Measurements from ENCODE around the gene RNF157.

RNF157 gene

DNA sequence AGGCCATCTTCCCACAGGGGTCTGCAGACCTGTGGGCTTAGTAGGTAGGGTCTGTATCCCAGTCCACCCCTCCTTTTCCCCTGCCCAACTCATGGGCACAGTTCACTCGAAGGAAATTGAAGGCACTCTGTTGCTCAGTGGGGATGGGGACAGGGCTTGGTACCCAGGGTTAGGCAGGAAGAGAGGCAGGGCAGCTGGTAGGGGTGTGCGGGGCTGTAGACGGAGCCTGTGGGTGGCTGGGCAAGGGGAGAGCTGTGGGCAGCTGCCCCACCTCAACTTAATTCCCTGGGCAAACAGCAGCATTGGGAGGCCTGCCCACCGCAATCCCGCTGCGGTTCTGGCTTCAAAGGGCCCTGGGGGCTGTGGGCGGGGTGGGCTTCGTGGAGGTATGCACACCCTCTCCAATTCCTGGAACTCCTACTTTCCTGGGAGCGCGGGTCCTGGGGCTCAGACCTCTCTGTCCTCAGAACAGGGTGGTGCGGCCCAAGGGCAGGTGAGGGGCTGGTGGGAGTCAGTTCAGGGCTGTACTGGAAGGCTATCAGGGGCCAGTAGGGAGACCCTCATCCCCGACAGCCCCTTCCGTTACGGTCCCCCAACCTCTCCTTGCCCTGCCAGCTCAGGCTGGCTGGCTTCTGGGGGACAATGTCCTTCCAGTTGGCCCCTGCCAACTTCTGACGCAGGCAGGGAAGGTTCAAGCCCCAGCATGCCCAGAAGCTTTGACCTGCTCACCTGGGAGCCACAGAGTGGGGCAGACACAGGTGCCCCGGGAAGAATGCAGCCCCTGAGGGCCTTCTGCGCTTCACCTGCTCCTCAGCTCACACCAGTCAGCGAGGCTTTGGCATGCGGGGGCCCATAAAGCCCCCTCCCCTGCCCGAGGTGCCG is 108.4 kb downstream of the RNF157 start:
- no peak for DNase-seq

DNA sequence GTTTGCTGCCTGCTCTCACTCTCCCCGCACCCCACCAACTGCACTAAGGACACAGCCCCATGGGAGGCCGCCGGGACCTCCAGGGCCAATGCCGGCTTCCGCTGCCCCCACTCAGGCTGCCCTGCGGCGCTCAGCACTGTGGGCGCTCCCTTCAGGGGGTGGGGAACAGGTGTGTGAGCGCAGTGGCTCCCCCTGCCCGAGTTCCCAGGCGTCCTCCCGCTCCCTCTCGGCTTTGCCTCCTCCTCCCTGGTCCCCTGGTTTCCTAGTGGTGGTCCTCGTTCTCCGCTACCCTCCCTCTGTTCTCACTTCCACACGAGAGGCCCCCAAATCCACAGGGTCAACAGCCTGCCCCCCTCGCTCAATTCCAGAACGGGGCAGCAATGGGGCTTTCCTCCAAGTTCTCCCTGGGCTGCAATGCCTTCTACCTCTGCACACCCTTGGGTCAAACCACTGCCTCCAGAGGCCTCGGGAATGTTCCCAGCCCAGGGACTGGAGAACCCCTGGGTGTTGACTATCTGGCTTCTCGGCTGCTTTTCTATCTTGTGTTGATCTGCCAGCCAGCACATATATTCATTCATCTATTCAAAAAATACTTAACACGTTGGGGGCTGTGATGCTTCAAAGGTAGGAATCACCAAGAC is 109.1 kb downstream of the RNF157 start:
- no peak for DNase-seq

DNA sequence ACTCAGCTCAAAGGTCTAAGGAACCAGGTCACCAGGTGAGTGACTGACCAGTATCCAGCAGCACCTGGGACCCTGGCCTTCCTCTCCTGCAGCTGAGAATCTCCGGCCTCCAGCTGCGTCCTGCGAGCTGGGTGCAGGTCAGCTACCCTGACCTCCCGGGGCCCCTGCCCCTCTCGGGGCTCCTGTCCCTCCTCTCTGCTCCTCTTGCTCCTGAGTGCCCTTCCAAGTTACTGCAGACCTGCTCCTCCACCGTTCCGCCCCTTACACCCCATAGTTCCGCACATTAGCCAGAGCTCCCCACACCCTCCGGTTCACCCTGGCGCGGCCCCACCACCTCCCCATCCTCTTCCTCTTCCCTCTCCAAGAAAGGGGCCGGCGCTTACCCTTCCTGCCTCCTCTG is 109.8 kb downstream of the RNF157 start:
- DNase-seq, result no peak

DNA sequence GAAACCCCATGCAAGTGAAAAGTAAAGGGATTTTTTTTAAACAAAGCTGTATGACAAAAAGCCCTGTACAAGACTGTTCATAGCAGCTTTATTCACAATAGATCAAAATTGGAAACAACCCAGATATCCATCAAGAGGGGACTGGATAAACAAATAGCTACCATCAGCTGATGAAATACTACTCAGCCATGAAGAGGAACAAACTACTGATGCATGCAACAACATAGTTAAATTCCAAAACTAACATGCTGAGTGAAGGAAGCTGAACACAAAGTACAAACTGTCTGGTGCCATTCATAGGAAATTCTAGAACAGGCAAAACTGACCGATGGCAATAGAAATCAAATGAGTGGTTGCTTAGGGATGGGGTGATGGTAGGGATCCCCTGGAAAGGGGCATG is 114.4 kb downstream of the RNF157 start:
- DNase-seq, result no peak

DNA sequence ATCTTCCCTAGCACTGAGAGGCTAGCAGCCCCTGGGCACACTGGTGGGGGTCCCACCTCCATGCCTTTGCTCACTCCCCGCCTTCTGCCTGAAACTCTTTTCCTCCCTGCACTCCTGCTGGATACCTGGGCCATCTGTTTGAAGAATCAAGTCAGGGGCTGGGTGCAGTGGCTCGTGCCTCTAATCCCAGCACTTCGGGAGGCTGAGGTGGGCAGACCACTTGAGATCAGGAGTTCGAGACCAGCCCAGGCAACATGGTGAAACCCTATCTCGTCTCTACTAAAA is 115.0 kb downstream of the RNF157 start:
- no peak for DNase-seq

DNA sequence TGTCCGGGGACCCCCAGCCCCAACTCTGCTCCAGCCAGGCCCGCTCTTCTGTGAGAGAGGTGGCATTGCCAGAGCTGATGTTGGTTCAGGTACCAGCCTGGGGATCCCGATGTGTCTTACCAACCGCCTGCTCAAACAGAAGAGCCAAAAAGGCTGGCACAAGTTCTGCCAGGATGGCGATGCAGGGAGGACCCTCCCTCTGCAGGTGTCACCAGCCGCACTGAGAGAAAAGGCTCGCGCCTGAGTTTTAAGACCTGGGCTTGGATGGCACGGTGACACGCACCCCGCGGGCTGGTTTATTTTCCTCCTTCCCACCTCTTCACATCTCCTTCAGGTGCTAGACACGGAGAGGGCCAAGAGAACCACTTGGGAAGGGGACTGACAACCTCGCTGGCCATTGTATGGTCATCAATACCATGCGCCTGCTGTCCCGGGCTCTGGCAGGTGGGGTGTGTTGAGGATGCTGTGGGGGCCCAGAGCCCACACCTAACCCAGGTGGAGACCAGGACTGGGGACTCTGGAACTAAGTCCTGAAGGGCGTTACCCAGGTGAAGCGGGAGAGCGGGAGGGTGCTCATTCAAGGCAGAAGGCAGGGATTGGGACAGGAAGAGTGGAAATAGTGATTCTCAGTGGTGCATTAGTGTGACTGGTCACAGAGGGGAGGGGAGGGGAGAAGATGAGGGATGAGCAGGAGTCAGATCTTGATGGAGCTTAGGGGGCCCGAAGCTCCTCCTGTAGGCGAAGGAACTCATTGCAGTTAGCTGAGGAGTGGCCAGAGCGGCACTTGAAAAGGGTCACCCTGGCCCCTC is 115.5 kb downstream of the RNF157 start:
- no peak for DNase-seq

DNA sequence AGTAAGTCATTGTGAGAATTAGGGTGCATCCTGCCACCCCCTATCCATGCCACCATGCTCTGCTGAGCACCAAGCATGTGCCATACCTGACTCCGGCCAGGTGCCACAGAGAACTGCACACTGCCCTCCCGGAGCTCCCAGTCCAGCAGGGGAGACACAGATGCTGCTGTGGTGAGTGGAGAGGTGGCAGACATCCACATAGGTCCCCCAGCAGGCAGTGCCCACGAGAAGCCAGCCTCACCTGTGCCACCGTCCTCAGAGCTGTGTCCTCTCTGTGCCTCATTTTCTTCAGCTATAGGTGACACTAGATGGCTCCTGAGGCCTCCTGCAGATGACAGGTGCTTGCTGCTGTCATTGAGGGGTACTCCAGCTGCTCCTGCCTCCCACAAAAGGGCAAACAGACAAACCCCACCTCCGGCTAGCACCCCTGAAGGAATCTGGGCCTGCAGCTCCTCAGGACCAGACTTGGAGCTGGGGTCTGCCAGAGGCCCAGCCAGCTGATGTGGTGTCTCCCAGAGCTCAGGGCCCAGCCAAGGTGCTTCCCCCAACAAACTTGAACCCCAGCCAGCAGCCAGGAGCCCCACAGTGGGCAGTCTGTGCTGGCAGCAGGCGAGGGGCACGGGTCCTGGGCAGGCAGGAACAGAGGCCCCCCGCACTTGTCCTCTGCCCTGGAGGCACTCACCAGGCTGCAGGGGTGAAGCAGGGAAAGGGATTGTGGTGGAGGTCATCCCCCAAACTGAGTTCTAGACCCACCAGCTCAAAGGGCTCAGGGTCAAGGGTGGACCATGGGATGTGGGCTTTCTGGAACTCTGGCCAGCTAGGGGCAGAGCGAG is 116.3 kb downstream of the RNF157 start:
- DNase-seq, result no peak

DNA sequence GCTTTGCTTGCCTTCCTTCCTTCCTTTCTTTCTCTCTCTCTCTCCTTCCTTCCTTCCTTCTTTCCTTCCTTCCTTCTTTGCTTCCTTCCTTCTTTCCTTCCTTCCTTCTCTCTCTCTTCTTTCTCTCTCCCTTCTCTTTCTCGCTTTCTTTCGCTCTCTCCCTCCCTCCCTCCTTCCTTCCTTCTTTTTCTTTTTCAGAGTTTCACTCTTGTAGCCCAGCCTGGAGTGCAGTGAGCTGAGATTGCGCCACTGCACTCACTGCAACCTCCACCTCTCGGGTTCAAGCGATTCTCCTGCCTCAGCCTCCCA is 117.1 kb downstream of the RNF157 start:
- no peak for DNase-seq

DNA sequence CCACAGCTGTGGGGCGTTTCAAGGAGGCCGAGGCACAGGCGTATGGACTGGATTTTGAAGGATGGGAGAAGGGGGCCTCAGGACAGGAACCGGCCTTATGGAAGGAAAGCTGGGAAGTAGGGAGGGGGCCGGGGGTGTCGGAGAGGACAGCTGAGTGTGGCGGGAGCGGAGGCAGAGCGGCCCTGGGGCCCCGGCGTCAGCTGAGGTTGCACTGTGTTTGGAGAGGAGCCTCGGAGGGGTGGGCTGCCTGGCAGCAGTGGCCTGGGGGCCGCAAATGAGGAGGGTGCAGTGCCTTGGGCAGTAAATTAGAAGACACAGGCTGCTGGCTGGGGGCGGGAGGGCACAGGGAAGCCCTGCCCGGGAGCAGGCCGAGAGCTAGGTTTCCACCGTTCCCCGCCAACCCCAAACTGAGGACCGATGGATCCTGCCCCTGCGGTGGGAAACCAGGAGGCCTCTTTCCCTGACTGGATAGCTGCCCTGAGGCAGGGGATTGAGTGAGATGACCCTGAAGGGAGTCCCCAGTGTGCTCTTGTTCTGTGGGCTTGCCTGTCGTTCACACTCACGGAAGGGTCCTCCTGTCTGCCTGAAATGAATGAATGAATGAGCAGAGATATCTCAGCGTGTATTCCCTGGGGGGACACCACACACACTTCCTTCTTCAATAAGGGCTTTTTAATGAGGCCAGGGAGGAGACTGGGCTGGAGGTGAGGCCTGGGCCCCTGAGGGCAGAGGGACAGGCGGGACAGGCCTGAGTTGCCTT is 117.7 kb downstream of the RNF157 start:
- no peak for DNase-seq

DNA sequence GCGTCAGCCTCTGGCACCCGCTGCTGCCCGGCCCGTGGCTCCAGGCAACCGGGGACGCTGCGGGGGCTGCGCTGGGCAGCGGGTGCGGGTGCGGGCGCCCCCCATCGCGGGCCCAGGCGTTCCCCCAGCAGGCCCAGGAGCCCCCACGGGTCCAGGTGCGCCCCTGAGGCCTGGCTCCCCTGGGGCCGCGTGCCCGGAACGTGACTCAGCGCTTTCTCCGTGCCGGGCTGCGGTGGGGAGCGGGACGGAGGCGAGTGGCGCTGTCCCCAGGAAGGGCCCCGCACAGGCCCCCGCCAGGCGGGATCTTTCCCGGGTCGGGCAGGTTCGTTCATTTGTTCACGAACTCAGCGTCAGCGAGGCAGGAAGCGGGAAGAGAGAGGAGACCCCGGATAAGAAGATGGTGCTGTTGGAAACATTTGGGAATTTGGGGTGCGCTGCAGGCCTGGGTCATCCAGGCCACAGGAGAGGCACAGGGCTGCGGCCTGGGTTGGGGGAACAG is 118.3 kb downstream of the RNF157 start:
- DNase-seq, result peak in 1 of 56 donors; percentile 27

DNA sequence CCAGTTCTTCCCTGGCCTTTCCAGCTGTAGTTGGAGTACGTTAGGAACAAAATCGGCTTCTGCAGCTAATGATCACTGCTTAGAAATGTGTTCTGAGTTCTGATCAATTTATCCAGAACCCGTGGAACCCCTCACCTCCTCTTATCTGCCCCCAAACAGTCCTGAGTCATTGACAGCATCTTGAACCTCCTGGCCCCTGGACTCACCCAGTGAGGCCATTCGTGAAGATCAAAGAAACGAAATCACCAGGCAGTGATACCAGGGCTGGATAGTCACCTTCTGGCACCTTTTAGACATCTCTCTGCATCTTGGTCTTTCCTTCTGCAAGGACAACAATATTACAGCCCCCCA is 119.7 kb downstream of the RNF157 start:
- no peak for DNase-seq

DNA sequence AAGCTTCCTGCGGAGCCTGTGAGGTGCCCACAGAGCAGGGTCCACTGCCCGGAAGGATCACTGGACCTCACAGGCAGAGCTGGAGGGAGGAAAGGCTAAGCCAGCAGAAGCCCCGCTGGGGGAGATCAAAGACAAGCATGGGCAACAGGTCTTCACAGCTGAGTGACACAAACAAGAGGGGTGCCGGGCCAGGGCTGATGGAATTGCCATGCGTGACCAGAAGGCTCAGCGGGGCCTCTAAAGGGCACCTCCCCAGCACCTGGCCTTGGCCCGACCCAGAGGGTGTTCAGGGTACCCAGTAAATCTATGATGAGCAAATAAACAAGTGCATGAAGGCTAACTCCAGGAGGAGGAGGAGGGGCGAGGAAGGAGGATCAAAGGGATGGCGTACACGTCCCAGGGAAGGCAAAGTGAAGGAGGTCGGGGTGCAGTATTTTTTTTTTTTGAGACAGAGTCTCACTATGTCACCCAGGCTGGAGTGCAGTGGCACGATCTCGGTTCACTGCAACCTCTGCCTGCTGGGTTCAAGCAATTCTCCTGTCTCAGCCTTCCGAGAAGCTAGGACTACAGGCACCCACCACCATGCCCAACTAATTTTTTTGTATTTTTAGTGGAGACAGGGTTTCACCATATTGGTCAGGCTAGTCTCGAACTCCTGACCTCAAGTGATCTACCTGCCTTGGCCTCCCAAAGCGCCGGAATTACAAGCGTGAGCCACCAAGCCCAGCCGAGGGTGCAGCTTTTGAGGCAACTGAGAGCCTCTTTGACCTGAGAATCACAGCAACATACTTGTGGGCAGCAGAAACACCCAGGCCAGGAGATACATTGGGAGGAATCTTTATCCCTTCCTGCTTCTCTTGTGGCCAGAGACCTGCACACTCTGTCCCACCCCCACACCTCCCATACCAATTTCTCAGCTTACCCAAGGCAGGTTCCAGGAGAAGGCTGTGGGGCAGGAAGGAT is 120.6 kb downstream of the RNF157 start:
- DNase-seq, result no peak

DNA sequence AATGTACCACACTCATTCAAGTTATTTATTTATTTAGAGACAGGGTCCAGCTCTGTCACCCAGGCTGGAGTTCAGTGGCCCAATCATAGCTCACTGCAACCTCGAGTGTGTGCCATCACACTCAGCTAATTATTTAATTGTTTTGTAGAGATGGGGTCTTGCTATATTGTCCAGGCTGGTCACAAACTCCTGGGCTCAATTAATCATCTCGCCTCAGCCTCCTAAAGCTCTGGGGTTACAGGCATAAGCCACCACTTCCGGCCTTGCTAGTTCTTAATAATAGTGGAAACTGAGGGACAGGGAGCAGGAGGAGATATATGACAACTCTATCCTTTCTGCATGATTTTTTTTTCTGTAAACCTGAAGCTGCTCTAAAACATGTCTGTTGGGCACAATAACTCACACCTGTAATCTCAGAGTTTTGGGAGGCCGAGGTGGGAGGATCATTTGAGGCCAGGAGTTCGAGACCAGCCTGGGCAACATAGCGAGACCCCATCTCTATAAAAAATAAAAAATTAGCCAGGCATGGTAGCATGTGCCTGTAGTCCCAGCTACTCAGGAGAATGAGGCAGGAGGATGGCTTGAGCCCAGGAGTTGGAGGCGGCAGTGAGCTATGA is 125.0 kb downstream of the RNF157 start:
- DNase-seq, result no peak

DNA sequence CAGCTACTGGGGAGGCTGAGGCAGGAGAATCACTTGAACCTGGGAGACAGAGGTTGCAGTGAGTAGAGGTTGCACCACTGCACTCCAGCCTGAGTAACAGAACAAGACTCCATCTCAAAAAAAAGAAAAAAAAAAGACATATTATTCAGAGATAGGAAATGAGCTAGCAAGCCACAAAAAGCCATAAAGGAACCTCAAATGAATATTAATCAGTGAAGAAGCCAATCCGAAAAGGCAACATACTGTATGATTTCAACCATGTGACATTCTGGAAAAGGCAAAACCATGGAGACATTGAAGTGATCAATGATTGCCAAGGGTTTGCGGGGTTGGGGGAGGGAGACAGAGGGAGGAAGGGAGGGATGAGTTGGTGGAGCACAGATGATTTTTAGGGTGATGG is 128.3 kb downstream of the RNF157 start:
- no peak for DNase-seq

DNA sequence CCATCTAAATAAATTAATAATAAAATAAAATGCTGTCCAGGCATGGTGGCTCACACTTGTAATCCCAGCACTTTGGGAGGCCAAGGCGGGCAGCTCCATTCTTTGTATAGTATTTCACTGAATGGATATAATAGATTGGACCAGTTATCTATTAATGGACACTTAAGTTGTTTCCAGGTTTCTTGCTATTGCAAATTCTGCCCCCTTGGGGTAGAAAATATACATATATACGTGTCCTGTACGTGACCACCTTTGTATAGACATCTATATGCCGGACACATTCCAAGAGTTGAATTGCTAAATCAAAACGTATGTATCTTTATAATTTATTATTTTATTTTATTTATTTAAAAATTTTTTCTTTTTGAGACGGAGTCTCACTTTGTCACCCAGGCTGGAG is 132.8 kb downstream of the RNF157 start:
- DNase-seq, result no peak

DNA sequence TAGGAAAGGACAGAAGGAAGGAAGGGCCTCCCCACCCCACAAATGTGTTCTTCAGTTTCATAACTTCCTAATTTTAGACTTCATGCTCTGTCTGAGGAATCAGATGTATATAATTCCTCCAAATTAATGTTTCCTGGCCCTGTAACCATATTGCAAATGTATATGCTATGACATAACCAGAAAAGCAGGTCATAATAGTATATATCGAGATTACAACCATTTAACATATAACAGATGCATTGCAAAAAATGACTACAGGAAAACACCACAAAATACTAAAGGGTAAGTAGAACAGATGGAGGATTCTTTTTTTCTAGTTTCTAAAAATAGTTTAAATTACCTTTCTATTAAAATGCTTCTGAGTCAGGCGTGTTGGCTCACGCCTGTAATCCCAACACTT is 133.6 kb downstream of the RNF157 start:
- DNase-seq, result no peak

DNA sequence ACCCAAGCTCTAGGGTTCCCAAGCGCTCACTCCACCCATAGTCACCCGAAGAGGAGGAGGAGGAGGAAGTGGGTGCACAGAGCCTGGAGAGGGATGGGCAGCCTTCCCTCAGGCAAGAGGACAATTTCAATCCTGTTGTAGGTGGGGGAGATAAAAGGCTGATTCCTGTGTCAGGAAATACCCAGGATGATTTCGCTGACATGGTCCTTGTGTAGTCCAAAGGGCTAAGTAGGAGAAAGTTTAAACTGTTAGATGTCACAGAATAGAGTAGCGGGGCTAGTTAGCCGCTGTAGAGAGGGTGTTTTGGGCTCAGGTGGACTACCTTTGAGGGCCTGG is 135.4 kb downstream of the RNF157 start:
- no peak for DNase-seq

DNA sequence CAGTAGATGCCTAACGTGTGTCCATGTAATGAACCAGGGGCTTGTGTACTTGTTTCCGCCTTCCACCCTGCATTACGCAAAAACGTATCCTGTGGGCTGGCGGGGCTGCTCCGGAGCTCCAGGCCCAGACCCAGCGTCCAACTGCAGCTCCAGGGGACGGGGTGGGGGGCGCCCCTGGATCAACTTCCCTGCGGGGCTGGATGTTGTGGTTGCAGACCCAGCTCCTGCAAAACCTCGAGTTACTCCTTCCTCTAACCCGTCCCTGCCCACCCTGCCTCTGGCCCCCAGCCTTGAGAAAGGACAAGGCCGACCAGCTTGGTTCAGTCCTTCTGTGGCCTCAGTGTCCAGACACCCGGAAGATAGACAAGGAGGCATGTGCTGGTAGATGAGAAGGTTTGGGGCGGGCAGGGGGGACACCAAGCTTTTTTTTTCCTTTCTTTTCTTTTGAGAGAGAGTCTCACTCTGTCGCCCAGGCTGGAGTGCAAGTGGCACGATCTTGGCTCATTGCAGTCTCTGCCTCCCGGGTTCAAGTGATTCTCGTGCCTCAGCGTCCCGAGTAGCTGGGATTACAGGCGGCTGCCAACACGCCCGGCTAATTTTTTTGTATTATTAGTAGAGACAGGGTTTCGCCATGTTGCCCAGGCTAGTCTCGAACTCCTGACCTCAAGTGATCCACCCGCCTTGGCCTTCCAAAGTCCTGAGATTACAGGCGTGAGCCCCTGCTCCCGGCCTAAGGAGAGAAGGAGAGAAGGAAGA is 136.0 kb downstream of the RNF157 start:
- no peak for DNase-seq
